HCT116 (cell line): ENCODE data around the gene SLC10A7.

Source experiments
- CTCF ChIP-seq, 3 experiments: fragments of 200-600 bp in 1 of 3; sonication (generic) in 1 of 3; IDR thresholded peaks in 2 of 3; conservative IDR thresholded peaks in 1 of 3; 2 replicates each; pipeline ENCODE4 v1.5.1; 2012 to 2017; ENCODE audit warnings: low read depth in 2 of 3, low read length in 2 of 3, antibody characterized with exemption in 1 of 3, borderline replicate concordance in 1 of 3, control low read depth in 1 of 3, mild to moderate bottlenecking in 1 of 3, mixed read lengths in 1 of 3, mixed run types in 1 of 3, moderate library complexity in 1 of 3; ENCODE audit not compliant: insufficient read depth in 1 of 3
- ZFX ChIP-seq: fragments of 450-650 bp; IDR thresholded peaks from 2 replicates; pipeline ENCODE4 v1.6.1; 2017

GRCh38 chr4:146245246-146245645, 276.5 kb downstream of the SLC10A7 start:
- no peak for TF ChIP-seq ZFX
- no peak for TF ChIP-seq CTCF (IDR thresholded peaks at IDR 0.05 in 2 of 3, conservative IDR thresholded peaks at IDR 0.05 in 1 of 3; ENCODE audit: borderline replicate concordance in 1 of 3, insufficient read depth in 1 of 3, low read depth in 2 of 3, low read length in 2 of 3)
